ENCODE data around the gene VPS18.

Gene VPS18, protein sequence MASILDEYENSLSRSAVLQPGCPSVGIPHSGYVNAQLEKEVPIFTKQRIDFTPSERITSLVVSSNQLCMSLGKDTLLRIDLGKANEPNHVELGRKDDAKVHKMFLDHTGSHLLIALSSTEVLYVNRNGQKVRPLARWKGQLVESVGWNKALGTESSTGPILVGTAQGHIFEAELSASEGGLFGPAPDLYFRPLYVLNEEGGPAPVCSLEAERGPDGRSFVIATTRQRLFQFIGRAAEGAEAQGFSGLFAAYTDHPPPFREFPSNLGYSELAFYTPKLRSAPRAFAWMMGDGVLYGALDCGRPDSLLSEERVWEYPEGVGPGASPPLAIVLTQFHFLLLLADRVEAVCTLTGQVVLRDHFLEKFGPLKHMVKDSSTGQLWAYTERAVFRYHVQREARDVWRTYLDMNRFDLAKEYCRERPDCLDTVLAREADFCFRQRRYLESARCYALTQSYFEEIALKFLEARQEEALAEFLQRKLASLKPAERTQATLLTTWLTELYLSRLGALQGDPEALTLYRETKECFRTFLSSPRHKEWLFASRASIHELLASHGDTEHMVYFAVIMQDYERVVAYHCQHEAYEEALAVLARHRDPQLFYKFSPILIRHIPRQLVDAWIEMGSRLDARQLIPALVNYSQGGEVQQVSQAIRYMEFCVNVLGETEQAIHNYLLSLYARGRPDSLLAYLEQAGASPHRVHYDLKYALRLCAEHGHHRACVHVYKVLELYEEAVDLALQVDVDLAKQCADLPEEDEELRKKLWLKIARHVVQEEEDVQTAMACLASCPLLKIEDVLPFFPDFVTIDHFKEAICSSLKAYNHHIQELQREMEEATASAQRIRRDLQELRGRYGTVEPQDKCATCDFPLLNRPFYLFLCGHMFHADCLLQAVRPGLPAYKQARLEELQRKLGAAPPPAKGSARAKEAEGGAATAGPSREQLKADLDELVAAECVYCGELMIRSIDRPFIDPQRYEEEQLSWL

DNA sequence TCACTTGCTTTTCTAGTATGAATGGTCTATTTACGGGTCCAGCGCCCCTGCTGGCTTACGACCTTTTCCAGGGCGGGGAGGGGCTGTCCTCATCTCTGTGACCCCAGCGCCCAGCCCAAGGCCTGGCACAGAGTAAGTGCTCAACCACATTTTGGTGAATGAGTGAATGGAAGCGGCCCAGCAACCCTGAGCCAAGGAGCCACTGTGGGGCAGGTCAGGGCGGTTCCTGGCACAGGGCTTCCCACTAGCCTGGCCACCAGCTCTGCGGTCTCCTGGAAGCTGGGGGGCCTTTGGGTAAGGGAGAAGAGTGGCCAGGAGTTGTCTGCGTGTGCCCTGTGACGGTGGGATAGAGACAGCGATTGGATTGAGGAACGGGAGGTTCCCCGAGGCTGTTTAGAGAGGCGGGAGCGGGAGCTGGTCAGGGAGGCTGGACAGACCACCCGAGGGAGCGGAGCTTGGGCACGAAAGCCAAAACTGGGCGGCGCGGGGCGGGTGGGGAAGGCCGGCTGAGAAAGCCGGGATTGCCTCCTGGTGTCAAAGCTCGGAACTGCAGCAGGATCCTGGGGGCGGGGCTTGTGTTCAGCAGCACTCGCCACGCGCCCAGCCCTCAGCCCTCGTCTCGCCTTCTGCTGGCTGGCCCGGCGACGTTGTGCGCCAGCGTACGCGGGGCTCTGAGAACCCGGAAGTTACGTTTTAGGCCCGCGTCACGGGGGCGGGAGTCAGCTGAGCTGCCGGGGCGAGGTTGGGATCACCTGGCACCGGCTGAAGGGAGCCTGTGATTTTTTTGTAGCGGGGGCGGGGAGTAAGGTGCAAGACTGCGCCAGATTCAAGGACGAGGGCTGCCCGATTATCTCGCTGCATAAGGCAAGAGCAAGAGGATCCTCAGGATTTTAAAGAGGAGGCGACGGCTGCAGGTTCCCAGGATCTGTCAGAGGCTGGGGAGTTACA lies at the start of gene VPS18:
Gene VPS18 (plus strand): TSS at position 718 of the 948 bp plus-strand sequence. CDS start 319 bp downstream, outside the sequence.
- H3K4me3 ChIP-seq (ENCODE audit: low read length), result peak within 1 kb of the TSS; percentile 84
- peaks cover 35% of the 10 kb centered on the region for H3K4me1 ChIP-seq (ENCODE audit: control insufficient read depth, insufficient read depth, low read length)
- peak within 1 kb of the TSS; percentile 88 for H3K9ac ChIP-seq (ENCODE audit: low read length)
- H3K36me3 ChIP-seq (ENCODE audit: control insufficient read depth, insufficient read depth, low read length), result no peaks in the 10 kb centered on the region
- H3K27me3 ChIP-seq (ENCODE audit: control insufficient read depth, insufficient read depth, low read length), result no peaks in the 10 kb centered on the region
- no peaks in the 10 kb centered on the region for H3K9me3 ChIP-seq (ENCODE audit: control insufficient read depth, low read length)

DNA sequence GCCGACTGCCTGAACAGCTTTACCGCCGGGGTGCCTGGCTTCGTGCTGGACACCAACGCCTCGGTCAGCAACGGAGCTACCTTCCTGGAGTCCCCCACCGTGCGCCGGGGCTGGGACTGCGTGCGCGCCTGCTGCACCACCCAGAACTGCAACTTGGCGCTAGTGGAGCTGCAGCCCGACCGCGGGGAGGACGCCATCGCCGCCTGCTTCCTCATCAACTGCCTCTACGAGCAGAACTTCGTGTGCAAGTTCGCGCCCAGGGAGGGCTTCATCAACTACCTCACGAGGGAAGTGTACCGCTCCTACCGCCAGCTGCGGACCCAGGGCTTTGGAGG lies 49.6 kb upstream of the VPS18 start:
- H3K4me1 ChIP-seq (ENCODE audit: control insufficient read depth, insufficient read depth, low read length), result peaks cover 32% of the 10 kb centered on the region
- H3K4me3 ChIP-seq (ENCODE audit: low read length), result peak overlapping the region; percentile 80
- peak overlapping the region; percentile 93 for H3K9ac ChIP-seq (ENCODE audit: low read length)
- H3K36me3 ChIP-seq (ENCODE audit: control insufficient read depth, insufficient read depth, low read length), result no peaks in the 10 kb centered on the region
- H3K27me3 ChIP-seq (ENCODE audit: control insufficient read depth, insufficient read depth, low read length), result no peaks in the 10 kb centered on the region
- H3K9me3 ChIP-seq (ENCODE audit: control insufficient read depth, low read length), result no peaks in the 10 kb centered on the region

DNA sequence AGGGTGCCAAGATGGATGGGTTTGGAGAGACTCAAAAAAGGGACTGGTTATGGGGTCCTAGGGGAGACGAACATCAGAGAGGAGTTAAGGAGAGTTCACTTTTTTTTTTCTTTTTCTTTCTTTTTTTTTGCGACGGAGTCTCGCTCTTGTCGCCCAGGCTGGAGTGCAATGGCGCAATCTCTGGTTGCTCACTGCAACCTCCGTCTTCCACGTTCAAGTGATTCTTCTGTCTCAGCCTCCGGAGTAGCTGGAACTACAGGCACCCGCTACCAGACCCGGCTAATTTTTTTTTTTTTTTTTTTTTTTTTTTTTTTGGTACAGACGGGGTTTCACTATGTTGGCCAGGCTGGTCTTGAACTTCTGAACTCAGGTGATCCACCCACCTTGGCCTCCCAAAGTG lies 49.2 kb upstream of the VPS18 start:
- peak overlapping the region; percentile 93 for H3K9ac ChIP-seq (ENCODE audit: low read length)
- no peaks in the 10 kb centered on the region for H3K27me3 ChIP-seq (ENCODE audit: control insufficient read depth, insufficient read depth, low read length)
- H3K4me1 ChIP-seq (ENCODE audit: control insufficient read depth, insufficient read depth, low read length), result peaks cover 32% of the 10 kb centered on the region
- H3K9me3 ChIP-seq (ENCODE audit: control insufficient read depth, low read length), result no peaks in the 10 kb centered on the region
- H3K4me3 ChIP-seq (ENCODE audit: low read length), result peak overlapping the region; percentile 80
- no peaks in the 10 kb centered on the region for H3K36me3 ChIP-seq (ENCODE audit: control insufficient read depth, insufficient read depth, low read length)

DNA sequence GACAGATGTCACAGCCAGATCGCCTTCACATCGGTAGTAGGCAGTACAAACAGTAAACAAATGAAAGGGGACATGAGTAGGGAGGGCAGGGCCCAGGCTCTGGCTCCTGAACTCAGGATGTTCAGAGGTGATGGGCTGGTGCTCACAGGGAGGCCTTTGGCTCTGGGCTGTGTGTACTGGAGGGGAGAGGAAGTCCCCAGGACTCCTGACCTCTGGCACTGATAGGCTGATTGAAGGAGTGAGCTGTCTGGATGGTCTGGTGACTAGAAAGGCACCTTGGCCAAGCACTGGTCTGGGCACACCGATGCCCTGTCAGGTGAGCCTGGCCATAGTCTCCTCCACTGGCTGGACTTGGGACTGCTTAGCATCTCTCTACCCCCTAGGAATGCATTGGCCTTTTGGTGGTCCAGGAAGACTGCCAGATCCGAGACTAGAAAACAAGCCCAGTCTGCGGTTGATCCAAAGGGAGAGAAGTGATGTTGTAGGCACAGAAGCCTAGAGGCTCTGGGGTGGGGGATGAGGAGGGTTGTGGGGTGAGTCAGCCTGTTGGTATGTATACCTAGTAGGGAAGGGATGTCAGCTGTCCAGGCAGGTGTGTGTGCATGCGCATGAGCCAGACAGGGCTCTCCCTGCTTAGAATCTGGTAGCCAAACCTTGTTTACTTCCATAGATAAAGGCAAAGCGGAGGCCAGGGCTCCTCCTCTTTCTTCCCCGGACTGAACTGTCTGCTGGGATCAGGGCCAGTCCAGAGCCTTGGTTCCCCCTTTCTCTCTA lies 48.6 kb upstream of the VPS18 start:
- H3K9ac ChIP-seq (ENCODE audit: low read length), result peak overlapping the region; percentile 93
- H3K9me3 ChIP-seq (ENCODE audit: control insufficient read depth, low read length), result no peaks in the 10 kb centered on the region
- peaks cover 32% of the 10 kb centered on the region for H3K4me1 ChIP-seq (ENCODE audit: control insufficient read depth, insufficient read depth, low read length)
- H3K36me3 ChIP-seq (ENCODE audit: control insufficient read depth, insufficient read depth, low read length), result no peaks in the 10 kb centered on the region
- no peaks in the 10 kb centered on the region for H3K27me3 ChIP-seq (ENCODE audit: control insufficient read depth, insufficient read depth, low read length)
- peak overlapping the region; percentile 80 for H3K4me3 ChIP-seq (ENCODE audit: low read length)

DNA sequence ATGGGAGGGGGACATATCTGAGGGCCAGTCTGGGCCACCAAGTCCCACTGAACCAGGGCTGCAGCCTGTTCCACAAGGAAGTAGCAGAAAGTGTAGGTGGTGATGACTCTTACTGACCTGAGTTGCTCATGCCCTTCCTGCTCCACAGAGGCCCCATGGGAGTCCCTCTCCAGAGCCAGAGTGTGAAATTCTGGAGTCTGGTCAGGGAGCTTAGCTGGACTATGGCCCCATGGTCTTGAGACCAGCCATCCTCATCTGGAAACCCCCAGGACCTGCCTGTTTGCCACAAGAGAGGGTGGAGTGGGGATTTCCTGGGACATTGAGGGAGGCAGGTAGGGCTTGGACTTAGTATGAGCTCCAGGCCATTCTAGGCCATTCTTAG lies 47.4 kb upstream of the VPS18 start:
- H3K9me3 ChIP-seq (ENCODE audit: control insufficient read depth, low read length), result no peaks in the 10 kb centered on the region
- H3K4me3 ChIP-seq (ENCODE audit: low read length), result peak overlapping the region; percentile 80
- peaks cover 32% of the 10 kb centered on the region for H3K4me1 ChIP-seq (ENCODE audit: control insufficient read depth, insufficient read depth, low read length)
- H3K36me3 ChIP-seq (ENCODE audit: control insufficient read depth, insufficient read depth, low read length), result no peaks in the 10 kb centered on the region
- H3K27me3 ChIP-seq (ENCODE audit: control insufficient read depth, insufficient read depth, low read length), result no peaks in the 10 kb centered on the region
- H3K9ac ChIP-seq (ENCODE audit: low read length), result peak overlapping the region; percentile 93

DNA sequence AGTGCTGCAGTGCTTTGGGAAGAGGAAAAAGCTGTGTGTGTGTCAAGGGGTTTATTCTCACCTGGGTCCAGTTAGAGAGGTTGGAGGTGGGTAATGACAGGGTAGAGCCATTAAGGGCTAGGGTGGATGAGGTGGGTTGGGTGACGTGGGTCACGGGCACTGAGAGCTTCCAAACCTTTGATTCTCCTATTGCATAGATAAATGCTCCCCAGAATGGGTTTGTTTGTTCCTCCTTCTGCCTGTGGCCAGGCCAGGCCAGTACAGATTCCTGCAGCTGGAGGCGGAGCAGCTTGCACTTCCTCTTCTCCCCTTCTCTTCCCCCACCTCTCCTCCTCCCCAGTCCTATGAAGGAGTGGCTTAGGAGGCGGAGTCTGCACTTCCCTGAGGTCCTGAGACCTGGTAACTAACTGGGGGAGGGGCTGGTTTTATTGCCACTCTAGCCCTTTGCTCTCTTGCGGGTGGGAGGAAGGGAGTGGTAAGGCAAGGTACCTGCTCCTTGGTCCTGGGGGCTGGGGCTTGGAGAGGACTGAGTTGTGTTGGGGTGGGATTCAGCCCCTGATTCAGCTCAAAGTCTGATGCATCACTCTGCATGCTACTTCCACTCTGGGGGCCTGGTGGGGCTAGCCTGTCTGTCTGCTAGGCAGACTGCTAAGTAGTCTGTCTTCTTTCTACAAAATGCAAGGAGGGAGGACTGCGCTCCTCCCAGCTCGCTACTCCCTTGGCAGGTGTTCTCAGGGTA lies 46.9 kb upstream of the VPS18 start:
- H3K4me3 ChIP-seq (ENCODE audit: low read length), result peak overlapping the region; percentile 80
- peaks cover 32% of the 10 kb centered on the region for H3K4me1 ChIP-seq (ENCODE audit: control insufficient read depth, insufficient read depth, low read length)
- H3K27me3 ChIP-seq (ENCODE audit: control insufficient read depth, insufficient read depth, low read length), result no peaks in the 10 kb centered on the region
- H3K9me3 ChIP-seq (ENCODE audit: control insufficient read depth, low read length), result no peaks in the 10 kb centered on the region
- H3K9ac ChIP-seq (ENCODE audit: low read length), result peak overlapping the region; percentile 93
- no peaks in the 10 kb centered on the region for H3K36me3 ChIP-seq (ENCODE audit: control insufficient read depth, insufficient read depth, low read length)

DNA sequence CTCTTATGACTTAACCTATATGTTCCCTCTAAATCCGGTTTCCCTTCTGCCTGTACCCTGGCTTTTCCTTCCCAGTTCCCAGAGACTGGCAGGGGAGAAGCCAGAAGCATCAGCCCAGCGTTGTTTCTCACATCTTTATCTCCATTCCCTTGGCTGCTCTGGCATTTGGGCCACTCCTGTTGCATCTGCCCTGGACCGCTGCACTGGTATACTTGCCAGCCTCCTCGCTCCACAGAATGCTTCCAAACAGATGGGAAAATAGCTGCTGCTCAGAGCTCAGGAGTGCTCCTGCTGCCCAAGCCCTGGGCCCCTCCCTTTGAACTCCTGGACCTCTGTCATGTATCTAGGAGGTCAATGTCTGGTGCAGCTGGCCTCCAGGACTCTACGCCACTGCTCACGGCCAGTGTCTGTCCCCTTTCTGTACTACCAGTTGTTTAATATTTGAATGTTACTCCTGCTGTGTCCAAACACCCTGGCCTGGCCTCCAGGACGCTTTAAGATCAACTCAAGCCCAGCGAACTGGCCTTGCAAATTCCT lies 43.6 kb upstream of the VPS18 start:
- Histone ChIP-seq H3K36me3 (ENCODE audit: control insufficient read depth, insufficient read depth, low read length) (no peaks in the 10 kb centered on the region), H3K27me3 (ENCODE audit: control insufficient read depth, insufficient read depth, low read length) (no peaks in the 10 kb centered on the region), H3K4me1 (ENCODE audit: control insufficient read depth, insufficient read depth, low read length) (peaks cover 24% of the 10 kb centered on the region), H3K9me3 (ENCODE audit: control insufficient read depth, low read length) (no peaks in the 10 kb centered on the region), H3K4me3 (ENCODE audit: low read length) (no peak overlapping the region), H3K9ac (ENCODE audit: low read length) (no peak overlapping the region)

DNA sequence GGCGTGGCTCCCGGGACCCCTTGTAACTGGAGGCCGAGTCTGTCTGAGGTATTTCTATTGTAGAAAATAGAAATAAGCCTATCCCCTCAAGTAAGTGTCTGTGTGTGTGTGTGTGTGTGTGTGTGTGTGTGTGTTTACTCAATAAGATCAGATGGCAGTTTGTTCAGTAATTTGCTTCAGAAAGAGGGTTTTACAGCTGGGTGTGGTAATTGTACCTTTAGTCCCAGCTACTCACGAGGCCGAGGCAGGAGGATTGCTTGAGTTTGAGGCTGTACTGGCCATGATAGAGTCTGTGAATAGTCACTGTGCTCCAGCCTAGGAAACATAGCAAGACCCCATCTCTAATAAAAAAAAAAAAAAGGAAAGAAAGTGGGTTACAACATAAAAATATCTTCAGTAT lies 41.7 kb upstream of the VPS18 start:
- Histone ChIP-seq H3K9ac (ENCODE audit: low read length) (no peak overlapping the region), H3K9me3 (ENCODE audit: control insufficient read depth, low read length) (no peaks in the 10 kb centered on the region), H3K4me1 (ENCODE audit: control insufficient read depth, insufficient read depth, low read length) (peaks cover 23% of the 10 kb centered on the region), H3K36me3 (ENCODE audit: control insufficient read depth, insufficient read depth, low read length) (peaks cover 15% of the 10 kb centered on the region), H3K27me3 (ENCODE audit: control insufficient read depth, insufficient read depth, low read length) (no peaks in the 10 kb centered on the region), H3K4me3 (ENCODE audit: low read length) (no peak overlapping the region)

DNA sequence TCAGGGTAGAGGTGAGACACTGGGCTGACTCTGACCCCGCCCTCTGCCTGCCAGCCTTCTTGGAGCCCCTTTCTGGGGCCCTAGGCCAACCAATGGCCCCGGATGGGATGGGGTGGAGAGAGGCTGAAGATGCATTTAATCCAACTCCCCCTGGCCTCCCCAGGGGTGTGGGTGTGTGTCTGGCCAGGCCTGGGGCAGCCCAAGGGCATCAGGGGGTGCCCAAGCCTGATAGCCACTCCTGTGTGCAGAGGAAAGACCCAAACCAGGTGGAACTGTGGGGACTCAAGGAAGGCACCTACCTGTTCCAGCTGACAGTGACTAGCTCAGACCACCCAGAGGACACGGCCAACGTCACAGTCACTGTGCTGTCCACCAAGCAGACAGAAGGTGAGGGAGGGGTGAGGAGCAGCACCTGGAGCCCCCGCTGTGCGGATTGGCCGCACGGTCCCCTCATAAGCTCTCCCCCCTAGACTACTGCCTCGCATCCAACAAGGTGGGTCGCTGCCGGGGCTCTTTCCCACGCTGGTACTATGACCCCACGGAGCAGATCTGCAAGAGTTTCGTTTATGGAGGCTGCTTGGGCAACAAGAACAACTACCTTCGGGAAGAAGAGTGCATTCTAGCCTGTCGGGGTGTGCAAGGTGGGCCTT lies 40.9 kb upstream of the VPS18 start:
- Histone ChIP-seq H3K9ac (ENCODE audit: low read length) (no peak overlapping the region), H3K4me1 (ENCODE audit: control insufficient read depth, insufficient read depth, low read length) (peaks cover 19% of the 10 kb centered on the region), H3K4me3 (ENCODE audit: low read length) (no peak overlapping the region), H3K9me3 (ENCODE audit: control insufficient read depth, low read length) (no peaks in the 10 kb centered on the region), H3K36me3 (ENCODE audit: control insufficient read depth, insufficient read depth, low read length) (peaks cover 15% of the 10 kb centered on the region), H3K27me3 (ENCODE audit: control insufficient read depth, insufficient read depth, low read length) (no peaks in the 10 kb centered on the region)

DNA sequence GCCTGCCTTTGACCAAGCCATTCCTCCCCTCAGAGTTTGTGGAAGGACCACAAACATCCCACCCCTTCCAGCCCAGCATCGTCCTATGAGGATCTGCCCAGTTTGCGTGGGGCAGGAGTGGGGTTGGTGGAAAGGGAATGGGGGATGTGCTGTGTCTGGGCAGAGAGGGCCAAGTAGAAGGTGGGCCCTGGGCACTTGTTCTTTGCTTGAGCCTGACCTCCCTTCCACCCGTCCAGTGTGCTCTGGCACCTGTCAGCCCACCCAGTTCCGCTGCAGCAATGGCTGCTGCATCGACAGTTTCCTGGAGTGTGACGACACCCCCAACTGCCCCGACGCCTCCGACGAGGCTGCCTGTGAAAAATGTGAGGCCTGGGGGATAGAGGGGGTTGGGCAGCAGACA lies 40.1 kb upstream of the VPS18 start:
- Histone ChIP-seq H3K9ac (ENCODE audit: low read length) (no peak overlapping the region), H3K9me3 (ENCODE audit: control insufficient read depth, low read length) (no peaks in the 10 kb centered on the region), H3K4me3 (ENCODE audit: low read length) (no peak overlapping the region), H3K4me1 (ENCODE audit: control insufficient read depth, insufficient read depth, low read length) (peaks cover 25% of the 10 kb centered on the region), H3K36me3 (ENCODE audit: control insufficient read depth, insufficient read depth, low read length) (peaks cover 15% of the 10 kb centered on the region), H3K27me3 (ENCODE audit: control insufficient read depth, insufficient read depth, low read length) (no peaks in the 10 kb centered on the region)
